IPS DF 4.7 (cell line): ENCODE data around the gene CTNNA1.
"Not testable (repeated sequence)": the region's sequence is repeated elsewhere in the genome, so short reads cannot be mapped to it uniquely, and the experiment has no call there.

Experiments used
- DNase-seq: peaks from one replicate; pipeline ENCODE4 v3.0.0-alpha.2; 2013; ENCODE audit warnings: low spot score; ENCODE audit errors: extremely low read depth

CTNNA1 gene

DNA sequence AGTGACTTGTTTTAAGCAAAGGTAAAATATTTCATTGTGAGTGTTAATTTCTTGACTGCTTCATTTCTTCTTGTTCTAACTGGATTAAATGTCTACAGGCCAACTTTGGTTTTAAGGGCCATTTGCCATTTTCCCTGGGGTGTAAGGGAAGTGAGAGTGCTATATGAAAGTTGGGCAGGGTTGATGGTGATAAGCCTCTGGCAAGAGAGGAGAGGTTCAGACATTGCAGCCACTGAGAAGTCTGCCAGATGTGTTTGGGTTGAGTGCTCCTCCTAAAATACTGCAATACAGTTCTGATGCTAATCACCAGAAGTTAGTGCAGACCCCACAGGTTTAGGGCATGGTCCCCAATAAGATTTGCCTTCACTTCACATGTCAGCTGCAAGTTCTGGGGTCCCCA, 136.8 kb downstream of the CTNNA1 start:
- no peak for DNase-seq

DNA sequence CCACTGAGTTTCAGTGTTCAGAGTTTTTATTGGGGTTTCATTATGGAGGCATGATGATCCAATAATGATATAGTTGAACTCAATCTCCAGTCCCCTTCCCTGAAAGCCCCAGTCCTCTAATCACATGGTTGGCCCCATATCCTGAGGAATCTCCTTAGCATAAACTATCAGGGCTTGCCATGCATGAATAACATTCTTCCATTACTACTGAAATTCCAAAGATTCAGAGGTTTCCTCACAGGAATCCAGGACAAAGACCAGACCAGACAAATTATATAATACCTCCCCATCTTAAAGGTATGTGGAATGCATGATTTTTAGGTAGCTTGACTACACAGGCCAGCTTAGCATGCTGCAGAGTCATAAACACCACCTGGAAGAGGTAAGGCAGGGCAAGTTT, 137.4 kb downstream of the CTNNA1 start:
- DNase-seq, result no peak

DNA sequence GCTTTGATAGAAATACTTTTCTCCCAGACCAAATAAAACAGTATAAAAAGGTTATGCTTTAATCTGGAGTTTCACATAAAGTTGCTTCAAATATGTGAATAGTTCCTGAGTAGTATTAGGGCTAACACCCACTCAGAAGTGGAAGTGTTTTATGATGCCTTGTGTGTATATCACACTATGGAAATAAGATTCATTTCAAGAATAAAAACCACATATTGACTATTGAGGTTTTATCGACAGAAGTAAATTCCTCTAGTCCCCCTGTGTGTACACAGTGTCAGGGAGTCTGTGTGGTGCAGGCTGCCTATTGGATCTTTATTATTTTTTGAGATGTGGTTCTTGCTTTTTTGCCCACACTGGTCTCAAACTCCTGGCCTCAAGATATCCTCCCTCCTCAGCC, 142.7 kb downstream of the CTNNA1 start:
- no peak for DNase-seq

DNA sequence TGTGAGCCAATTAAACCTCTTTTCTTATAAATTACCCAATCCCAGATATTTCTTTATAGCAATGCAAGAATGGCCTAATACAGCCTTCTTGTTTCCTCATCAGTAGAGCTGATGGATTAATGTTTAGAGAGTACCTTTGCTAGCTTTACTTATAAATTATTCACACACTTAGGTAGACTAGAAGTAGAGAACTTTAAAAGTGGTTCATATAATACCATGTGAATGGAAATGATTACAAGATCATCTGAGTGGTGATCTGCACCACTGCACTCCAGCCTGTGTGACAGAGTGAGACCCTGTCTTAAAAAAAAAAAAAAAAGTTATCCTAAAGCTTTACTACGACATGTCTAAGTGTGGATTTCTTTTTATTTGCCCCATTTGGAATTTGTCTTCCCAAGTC, 145.1 kb downstream of the CTNNA1 start:
- no peak for DNase-seq

DNA sequence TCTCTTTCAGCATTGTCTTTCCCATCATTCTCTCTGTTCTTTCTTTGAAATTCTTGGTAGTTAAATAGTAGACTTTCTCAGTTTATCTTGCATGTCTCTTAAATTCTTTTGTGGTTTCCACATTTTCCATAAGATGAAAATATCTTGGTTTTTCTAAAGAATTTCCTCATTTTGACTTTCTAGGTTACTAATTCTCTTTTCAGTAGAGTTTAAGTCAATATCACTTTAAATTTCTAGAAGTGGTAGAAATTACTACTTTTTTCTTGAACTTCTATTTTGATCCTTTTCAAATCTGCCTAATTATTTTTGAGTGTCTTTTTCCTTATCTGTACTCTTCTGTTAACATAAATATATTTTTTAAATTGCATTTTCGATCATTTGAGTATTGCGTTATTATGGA, 145.5 kb downstream of the CTNNA1 start:
- no peak for DNase-seq

DNA sequence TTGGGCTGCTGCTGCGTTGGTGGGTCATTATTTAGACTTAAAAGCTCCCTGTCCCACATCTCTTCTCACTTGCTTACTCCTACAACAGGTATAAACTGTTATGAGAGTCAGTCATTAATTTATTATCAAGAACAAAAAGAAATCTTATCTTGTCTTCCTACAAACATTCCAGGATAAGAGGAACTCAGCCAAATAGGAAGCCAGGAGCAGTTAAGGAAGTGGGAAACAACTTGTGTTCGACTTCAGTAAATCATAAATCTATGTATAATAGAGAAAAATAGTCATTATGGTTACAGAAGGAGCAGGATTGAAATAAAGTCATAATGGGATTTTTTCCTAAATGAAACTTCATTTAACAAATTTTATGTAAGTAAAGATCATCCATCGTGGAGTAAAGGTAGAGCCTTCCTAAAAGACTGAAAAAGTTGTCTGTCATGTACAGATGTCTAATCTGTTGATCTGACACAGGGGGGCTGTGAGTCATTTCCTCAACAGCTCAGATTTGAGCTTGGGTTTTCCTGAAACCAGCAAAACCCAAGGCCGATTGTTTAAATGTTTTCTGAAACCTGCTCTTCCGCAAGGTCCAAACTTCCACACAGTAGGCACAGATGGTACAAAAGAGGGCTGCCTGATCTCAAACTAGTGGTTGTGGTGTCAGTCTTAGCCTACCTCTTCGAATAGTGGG, 147.2 kb downstream of the CTNNA1 start:
- DNase-seq, result no peak

DNA sequence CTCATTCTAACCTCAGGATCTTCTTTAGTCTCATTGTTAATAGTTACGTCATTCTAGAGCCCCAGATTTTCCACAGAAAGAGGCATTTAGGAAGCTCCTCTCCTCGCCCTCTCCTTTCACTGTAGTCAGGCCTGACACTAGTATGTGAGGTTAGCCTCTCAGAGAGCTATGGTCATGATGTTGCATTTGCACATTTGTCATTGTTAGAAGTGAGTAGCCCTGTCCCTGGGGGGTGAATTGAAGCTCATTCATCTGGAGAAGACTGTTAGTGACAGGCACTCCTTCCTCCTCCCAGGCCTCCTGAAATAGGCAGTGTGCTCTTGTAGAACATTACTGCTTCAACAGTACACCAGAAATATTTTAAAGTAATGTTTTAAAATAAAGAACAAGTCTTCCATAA, 148.5 kb downstream of the CTNNA1 start:
- no peak for DNase-seq

DNA sequence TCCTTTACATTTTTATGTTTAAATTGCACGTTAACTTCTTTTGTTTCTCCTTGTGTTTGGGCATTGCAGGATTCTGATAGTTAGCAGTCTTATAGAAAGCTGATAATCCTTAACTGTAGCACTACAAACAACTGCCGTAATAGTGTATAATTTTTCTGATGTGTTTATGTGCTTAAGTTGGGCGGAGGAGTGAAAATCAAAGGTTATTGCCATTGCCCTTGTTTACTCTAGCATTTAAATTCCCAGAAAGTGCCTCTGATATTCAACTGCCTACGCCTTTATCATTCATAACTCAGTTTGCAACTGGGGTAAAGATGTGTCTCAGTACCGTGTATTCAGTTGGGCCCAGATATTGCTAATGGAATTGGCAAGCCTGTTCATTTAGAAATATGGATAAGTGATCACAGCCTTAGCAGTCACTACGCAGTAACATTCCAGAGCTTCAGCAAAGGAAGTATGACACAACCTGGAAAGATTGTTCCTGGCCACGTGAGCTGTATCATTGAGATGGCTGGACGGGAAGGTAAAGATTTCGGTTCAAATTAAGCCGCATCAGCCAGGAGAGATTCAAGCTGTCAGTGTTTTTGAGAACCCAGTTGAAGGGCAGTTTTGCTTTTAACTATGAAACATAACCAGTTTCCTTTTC, 150.0 kb downstream of the CTNNA1 start:
- no peak for DNase-seq

DNA sequence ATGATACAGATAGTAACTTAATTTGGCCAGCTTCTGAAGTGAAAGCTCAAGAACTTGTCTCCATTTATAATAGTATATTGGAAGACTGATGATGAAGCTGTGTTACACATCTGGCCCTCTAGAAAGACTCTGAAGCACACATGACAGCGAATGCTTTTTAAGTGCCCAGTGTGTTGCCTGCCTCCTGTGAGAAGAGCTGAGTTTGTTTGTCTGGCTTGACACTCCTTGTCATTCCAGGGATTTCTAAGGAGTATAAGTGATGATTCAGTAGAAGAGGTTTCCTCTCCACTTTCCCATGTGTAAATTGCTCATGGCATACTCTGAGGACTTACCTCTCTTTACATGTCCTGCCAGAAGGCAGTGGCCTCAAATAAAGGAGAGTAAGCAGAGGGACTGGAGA, 152.3 kb downstream of the CTNNA1 start:
- DNase-seq, result no peak

DNA sequence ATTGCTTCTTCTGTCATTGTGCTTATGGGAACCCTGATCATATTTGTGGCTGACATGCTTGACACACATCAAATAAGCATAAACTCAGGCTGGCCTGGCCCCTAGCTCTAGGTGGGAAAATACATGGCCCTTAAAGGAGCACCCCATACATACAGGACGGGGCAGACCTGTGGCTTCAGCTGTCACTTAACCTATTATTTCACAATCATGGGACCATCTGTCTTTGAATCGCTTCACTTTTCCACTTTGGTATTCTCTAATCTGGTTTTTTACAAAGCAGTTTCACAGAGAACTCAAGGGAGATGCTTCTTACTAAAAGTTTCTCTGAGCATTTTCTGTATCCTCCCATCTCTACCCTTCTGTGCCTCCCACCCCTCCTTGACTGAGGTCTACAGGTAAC, 156.5 kb downstream of the CTNNA1 start:
- no peak for DNase-seq

DNA sequence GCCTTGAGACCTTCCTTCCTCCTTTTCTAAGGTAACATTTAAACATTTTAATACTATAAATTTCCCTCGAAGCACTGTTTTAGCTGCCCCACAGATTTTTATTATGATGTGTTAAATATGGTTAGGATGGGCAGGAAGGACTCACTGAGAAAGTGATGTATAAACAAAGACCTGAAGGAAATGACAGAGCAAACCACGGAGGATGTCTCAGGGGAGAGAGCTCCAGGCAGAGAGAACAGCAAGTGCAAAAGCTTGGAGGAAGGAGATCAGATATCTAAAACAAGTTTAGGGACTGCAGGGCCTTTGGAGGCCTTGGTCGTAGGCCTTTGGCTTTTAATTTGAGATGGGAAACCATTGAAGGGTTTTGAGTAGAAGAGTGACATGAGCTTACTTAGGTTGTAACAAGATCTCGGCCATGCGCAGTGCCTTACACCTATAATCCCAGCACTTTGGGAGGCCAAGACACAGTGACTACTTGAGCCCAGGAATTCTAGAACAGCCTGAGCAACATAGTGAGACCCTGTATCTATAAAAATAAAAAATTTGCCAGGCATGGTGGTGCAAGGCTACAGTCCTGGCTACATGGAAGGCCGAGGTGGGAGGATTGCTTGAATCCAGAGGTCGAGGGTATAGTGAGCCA, 157.4 kb downstream of the CTNNA1 start:
- DNase-seq, result no peak

DNA sequence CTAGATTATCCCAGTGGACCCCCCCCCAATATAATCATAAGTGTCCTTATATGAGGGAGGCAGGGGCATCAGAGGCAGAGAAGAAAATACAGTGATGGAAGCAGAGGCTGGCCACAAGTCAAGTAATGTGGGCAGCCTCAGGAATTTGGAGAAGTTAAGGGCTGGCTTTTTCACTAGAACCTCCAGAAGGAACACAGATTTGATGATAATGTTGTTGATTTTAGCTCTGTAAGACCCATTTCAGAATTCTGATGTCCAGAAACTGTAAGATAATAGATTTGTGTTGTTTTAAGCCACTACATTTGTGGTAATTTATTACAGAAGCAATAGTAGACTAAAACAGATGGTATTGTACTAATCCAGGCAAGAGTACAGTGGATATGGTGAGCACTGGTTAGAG, 158.2 kb downstream of the CTNNA1 start:
- DNase-seq, result no peak

DNA sequence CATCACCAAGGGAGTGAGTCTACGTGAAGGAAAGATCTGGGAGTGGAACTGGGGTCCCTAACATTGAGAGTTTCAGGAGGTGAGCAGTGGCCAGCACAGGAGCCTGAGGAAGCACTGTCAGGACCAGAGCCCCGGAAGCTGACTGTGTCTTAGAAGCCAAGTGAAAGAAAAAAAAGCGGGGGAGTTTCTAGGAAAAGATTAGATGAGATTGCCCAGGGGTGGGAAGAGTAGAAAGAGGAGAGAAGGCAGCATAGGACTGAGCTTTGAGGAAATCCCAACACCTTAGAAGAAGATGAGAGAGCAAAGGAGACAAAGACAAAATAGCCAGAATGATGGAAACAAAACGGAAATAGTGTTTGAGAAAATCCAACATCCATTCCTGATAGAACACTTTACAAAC, 158.9 kb downstream of the CTNNA1 start:
- no peak for DNase-seq

DNA sequence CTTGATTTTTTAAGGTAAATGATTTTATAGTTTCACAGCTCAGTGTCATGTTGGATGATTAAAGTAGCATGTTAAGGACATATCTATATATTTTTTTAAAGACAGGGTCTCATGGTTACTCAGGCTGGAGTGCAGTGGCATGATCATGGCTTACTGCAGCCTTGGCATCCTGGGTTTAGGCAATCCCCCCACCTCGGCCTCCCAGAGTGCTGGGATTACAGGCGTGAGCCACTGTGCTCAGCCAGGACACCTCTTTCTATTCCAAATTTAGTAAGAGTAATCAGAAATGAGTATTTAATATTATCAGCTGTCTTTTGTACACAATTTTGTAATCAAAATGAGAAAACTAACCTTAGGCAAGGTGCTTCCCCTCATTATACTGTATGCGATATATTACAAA, 160.5 kb downstream of the CTNNA1 start:
- DNase-seq, result no peak

DNA sequence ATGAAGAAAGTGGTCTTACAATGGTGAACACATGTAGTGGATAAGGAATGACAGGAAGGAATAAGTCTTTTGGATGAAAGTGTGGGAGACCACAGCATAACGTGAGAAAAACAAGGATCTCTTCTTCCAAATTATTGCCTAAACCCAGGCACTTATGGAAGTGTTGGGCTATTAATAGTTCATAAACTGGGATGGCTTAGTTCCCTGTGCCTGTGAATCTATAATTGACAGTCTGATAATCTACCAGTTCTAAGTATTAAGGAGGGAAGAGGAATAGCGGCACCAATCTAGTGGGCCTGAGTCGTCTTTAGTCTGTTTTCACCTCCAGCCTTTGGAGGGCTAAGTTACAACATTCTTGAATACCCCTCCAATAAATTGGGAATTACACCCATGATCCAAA, 161.1 kb downstream of the CTNNA1 start:
- no peak for DNase-seq

DNA sequence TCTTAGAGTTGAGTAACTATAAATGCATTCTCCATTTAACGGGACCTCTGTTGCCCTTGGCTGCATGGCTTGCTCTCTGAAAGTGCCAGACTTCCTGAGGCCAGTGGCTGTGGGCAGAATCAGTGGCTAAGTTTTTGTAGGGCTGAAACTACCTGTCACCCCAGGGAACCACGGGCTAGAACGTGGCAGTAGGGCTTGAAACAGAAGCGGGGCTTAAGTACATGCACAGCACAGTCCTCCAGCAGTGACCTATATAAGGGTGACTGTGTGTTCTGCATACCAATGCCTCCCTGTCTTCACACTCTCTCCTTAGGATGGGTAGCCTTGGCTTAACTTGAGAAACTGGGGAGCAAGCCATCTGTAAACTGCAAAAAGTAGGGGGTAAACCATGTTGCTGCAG, 165.5 kb downstream of the CTNNA1 start:
- DNase-seq, result no peak

DNA sequence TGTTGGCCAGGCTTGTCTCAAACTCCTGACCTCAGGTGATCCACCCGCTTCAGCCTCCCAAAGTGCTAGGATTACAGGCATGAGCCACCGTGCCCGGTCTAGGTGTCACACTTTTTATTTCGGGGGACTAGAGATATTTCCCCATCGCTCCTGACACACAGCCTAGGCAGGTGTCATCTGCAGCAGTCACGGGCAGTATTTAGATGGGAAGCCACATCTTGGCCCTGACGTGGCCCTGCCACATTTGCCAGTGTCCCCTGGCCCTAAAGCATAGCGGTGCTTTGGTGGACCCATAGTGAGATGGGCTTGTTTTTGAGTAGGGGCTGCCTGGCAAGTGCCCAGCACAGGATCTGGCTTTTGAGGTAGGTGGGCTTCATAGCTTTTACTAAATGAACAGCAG, 167.0 kb downstream of the CTNNA1 start:
- DNase-seq, result no peak

DNA sequence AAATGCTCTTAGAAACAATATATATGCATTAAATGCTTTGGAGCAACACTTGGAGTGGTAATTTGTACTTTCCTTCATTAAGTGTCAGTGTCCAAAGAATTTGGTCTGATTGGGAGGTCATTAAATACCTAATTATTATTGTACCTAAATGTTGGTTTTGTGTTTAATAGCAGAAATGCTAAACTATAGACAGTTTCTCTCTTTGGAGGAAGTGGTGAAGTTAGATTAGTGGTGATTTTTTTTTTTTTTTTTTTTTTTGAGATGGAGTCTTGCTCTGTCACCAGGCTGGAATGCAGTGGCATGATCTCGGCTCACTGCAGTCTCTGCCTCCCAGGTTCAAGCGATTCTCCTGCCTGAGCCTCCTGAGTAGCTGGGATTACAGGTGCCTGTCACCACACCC, 168.1 kb downstream of the CTNNA1 start:
- not testable (repeated sequence) for DNase-seq

DNA sequence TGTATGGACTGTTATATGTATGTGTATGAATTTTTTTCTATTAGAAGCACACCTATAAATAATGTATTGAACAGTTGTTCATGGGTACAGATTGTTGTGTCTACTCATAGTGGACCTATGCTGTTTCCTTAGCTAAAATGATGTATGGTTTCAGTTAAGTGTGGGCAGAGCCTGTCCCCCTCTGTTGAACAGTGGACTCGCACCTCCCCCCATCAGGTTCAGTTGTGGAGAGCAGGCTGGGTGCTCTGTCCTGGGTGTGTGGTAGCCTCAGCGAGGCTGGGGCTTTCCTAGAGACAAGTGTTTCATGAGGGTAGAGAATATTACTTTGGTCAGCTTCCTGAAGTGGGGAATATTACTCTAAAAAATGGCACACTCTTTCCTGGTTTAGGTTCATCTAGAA, 169.3 kb downstream of the CTNNA1 start:
- DNase-seq, result no peak

DNA sequence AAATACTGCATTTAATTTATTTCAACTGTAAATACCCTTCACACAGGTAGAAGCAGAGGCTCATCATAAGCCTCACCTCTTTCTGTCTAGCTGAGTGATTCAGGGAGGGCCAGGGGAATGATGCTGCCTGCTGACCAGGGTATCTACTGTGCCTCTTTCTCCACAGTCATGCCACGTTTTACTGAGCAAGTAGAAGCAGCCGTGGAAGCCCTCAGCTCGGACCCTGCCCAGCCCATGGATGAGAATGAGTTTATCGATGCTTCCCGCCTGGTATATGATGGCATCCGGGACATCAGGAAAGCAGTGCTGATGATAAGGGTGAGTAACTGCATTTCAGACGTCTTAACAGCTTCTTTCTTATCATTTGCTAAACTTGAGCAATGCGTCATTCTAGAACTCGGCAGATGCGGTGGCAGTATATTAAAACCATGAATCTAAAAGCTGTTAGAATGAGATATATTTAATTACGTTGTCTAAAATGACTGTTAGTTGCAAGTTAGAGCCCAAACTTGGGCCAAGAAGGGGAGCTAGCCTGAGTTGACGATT, 171.9 kb downstream of the CTNNA1 start:
- DNase-seq, result no peak

DNA sequence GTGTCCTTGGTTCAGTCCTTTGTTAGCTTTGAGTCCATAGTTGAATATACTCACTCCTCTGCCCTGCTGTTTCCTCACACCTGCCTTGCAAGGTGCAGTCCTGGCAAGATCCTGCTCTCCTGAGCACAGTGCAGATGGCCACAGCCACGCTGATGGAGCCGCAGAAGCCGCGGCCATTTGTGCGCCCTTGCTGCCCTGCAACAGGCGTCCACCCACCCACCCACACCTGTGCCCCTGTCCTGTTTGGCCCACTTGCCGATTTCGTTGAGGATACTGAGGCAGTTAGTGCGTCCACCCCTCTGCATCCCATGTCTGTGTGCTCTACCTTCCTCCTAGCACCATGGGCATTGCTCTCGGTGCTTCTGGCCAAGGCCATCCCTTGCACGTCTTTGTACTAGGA, 173.0 kb downstream of the CTNNA1 start:
- DNase-seq, result no peak

DNA sequence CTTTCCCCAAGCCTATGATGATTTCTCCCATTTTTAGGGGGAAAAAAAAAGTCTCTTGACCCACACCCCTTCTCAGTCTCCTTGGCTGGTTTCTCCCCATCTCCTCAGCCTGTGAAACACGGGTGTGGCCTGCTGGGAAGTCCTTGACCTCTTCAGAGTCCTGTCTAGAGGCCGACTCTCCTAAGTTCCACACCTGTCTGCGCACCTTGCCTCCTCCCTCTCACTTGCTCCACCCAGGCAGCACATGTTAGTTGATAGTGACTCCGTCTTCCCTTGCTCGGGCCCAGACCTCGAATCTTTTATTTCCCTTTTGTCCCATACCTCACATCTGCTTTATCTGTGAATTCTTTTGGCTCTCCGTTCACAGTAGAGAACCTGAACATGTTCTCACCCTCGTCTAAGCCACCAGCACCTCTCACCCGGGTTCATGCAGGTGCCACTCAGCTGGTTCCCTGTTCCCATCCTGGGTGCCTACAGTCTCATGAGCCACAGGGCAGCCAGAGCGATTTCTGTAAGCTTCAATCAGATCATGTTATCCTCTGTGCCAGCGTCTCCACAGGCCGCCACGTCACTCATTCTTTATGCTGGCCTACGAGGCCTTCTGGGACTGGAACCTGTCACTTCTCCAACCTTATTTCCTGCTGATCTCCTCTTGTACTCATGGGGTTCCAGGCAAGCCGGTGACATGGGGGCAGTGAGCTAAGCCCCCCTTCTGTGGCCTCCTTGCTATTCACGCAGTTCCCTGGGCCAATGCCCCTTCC, 173.6 kb downstream of the CTNNA1 start:
- no peak for DNase-seq
